Frontal cortex (tissue), 4 donors: ENCODE results near the gene CAMKMT. TPM values are rescaled to one million over a fixed set of nuclear protein-coding genes. Genes with fewer than 3 reads are reported as not detected.

ENCODE experiments used
- DNase-seq, 2 donors: peaks; one replicate each; pipeline ENCODE4 v3.0.0; 2012; ENCODE audit warnings: low spot score in 2 of 2
- FAIRE-seq: peaks from 2 replicates; lab custom pipeline; 2012; peaks lifted over from hg19 to GRCh38; lab: Jason Lieb, UNC
- total RNA-seq: library from RNA; depleted of rRNA; stranded (reverse); fragments of >200 nt; gene quantifications from one replicate; pipeline ENCODE4 v1.2.3, GENCODE V29; 2014
- donor health status: control.
- donor health status: control.
- donor health status: control.

The CAMKMT gene
- total RNA-seq, 1 donor from 2014 or later = 6.5 TPM

DNA sequence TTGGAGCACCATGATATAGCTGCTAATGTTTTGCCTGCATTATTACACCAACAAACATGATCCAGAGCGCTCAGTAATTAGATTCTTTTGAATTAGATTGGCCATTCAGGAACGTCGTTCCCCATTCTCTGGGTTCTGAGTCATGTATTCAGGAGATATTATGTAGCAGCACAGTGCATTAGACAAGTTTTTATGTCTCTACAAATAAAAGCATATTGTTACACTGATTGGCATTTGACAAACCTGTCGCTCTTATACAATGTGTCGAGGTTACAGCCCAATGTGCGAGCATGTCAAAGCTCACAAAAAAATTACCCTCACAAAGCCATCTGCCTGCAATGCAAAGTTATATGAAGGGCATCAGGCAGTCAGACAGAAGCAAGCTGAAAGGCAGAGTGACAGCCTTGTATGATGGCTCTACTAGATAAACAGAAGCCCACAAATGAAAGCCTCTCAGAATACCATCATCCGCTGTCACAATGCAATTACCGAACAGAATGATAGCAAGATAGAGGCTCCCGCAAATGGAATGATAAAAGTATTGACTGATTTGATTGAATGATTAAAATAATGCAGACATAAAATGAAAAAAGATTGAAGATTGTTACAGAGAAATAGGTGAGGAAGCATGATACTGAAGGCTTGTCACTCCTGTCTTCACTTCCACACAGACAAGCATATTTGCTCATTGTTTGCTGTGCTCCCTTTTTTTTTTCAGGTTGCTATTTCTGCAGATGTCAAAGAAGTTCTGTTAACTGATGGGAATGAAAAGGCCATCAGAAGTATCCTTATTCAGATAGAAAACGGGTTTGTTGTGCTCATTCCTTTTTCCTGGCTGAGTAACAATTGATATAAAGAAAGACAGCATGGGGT is 345.2 kb downstream of the CAMKMT start:
- FAIRE-seq (no peak), DNase-seq (no peak)

- FAIRE-seq (no peak), DNase-seq (no peak)
These were observed 346.4 kb downstream of the CAMKMT start for GRCh38 chr2:44707945-44708660.

GRCh38 chr2:44708661-44709000 is 346.9 kb downstream of the CAMKMT start:
- no peak for DNase-seq
- no peak for FAIRE-seq

- FAIRE-seq = no peak
These were observed 351.4 kb downstream of the CAMKMT start for GRCh38 chr2:44713170-44713569.

GRCh38 chr2:44715671-44716081 is 353.9 kb downstream of the CAMKMT start:
- no peak for FAIRE-seq
- DNase-seq = peak in 1 of 2 donors; percentile 3

More at GRCh38 chr2:44713170-44713569, 351.4 kb downstream of the CAMKMT start:
- no peak for DNase-seq

DNA sequence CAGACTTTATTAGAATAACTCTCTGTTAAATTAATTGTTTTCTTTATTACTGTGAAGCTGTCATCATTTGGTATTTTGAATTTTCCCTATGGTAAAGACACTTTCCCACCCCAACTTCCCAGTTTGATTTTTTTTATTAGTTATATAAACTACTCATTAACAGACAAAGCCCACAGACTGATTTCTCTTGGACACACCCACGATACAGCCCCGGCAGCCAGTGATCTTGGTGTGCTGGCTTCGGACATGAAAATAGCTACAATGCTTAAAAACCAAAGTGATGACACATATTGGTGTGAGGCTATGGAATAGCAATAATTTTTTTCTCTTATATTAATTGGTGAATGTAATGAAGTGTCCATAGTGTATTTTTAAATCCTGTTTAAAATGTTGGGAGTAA is 354.4 kb downstream of the CAMKMT start:
- FAIRE-seq (no peak), DNase-seq (no peak)

GRCh38 chr2:44718431-44718830 is 356.7 kb downstream of the CAMKMT start:
- no peak for FAIRE-seq
- no peak for DNase-seq

GRCh38 chr2:44719562-44719961 is 357.8 kb downstream of the CAMKMT start:
- FAIRE-seq (no peak), DNase-seq (no peak)

GRCh38 chr2:44722026-44722625 is 360.4 kb downstream of the CAMKMT start:
- FAIRE-seq = no peak
- no peak for DNase-seq

- FAIRE-seq (no peak), DNase-seq (no peak)
These were observed 362.2 kb downstream of the CAMKMT start for GRCh38 chr2:44723921-44724320.

- DNase-seq (no peak), FAIRE-seq (no peak)
These were observed 368.8 kb downstream of the CAMKMT start for GRCh38 chr2:44730593-44730992.

- no peak for FAIRE-seq
- no peak for DNase-seq
These were observed 369.8 kb downstream of the CAMKMT start for GRCh38 chr2:44731505-44731904.

DNA sequence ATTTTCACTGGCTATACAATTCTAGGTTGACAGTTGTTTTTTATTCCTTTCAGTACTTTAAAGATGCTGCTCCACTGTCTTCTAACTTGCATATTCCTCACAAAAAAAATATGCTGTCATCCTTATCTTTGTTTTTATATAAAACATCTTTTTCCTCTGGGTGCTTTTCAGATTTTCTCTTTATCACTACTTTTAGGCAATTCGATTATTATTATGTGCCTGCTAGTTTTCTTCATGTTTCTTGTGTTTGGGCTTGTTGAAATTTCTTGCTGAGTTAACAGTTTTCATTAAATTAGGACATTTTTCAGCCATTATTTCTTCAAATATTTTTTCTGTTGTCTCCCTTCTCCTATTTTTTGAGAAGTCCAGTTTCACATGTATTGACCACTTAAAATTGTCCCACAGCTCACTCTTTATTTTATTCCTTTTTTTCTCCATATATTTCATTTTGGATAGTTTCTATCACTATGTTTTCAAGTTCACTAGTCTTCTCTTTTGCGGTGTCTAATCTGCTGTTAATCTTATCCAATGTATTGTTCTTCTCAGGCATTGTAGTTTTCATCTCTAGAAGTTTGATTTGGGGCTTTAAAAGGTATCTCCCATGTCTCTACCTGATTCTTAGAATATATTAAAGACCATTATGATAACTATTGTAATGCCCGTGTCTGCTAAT is 374.7 kb downstream of the CAMKMT start:
- no peak for DNase-seq
- FAIRE-seq = no peak

DNA sequence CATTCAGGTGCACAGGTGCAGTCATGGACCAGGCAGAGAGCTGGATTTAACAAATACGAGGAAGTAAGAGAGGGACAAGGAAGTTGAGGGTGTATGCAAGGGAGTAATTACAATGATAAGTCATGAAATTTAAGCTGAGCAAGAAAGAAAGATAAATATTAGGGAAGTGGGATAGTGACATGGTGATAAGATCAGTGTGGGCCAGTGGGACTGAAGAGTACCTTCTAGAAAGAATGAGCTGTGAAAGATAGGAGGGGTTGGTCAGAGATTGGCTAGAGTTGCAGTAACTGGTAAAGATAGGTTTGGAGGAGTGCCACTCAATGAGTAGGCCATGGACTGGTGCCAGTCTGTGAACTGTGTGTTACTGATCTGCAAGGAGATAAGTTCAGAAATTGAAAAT is 378.9 kb downstream of the CAMKMT start:
- FAIRE-seq (no peak), DNase-seq (no peak)

- no peak for DNase-seq
- FAIRE-seq = no peak
These were observed 379.8 kb downstream of the CAMKMT start for GRCh38 chr2:44741507-44741906.

DNA sequence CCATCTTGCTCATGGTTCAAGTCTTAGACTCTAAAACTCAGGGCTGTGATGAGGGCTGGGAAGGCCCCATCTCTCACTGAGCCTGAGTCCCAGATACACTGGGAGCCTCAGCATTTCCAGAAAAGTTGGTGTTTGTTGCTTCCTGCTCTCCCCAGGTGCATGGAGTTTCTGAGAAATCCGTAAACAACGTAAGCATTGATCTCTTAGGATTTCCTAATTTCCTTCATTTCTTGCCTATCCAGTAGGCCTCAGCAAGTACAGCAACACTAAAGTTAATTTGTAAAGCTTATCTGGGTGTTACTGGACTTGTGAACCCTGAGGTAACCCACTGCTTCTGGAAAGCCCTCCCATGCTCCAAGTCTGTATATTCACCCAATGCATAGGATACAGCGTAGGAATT is 380.3 kb downstream of the CAMKMT start:
- DNase-seq = no peak
- no peak for FAIRE-seq

DNA sequence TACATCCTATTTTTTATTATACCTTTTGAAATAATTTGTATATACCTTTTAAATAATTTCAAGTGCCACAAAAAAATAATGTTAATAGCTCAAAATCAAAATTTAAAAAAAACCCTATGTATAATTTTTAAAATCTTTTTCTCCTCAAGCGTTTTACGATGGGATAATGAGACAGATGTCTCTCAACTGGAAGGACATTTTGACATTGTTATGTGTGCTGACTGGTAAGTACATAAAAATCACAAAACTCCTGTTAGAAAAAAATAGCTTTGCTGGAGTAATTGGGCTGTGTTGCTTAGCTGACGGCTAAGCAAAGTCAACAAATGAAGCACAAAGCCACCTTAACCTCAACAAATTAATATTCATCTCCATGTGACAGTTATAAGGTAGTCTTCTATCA is 381.7 kb downstream of the CAMKMT start:
- DNase-seq (no peak), FAIRE-seq (no peak)

GRCh38 chr2:44744961-44745892 is 383.5 kb downstream of the CAMKMT start:
- no peak for DNase-seq
- no peak for FAIRE-seq
